DMS153 treated with DMSO at 0.1 percent for 48 hours (cell line): ENCODE results near the gene CIITA.

Experiments
- DNase-seq: peaks from one replicate; lab custom pipeline; 2025; ENCODE audit not compliant: unreplicated experiment; lab: John Stamatoyannopoulos, UW

Gene CIITA

GRCh38 chr16:10849736-10850477 is 27.1 kb upstream of the CIITA start:
- DNase-seq: no peak

DNA sequence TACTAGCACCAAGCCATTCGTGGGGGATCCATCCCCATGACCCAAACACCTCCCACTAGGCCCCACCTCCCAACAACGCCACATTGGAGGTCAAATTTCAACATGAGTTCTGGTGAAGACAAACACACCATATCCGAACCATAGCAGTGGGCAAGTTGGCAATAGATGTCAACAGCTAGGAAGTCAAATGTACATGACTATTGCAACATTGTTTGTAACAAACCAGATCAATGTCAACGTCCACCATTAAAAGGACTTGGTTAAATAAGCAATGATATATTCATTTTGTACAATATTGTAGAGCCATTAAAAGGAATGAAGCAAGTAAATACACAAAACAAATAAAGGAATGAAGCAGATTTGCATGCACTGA is 26.5 kb upstream of the CIITA start:
- no peak for DNase-seq

DNA sequence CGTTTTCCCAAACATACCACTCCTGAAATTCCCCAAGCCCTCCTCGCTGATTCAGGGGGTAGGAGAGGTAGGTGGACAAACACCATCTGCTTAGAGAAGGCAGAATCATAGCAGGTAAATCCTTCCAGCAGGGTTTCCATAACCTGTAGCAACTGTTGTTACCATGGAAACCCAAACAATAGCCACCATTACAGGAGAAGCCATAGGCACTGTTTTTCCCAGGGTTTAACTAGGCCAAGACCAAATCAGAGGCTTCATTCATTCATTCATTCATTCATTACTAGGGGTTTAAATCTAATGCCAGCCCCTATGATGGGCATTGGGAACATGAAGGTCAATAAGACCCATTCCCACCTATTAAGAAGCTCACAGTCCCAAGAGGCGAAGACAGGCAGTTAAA is 25.5 kb upstream of the CIITA start:
- DNase-seq: no peak

- DNase-seq: no peak
These were observed 24.7 kb upstream of the CIITA start for GRCh38 chr16:10852286-10852685.

DNA sequence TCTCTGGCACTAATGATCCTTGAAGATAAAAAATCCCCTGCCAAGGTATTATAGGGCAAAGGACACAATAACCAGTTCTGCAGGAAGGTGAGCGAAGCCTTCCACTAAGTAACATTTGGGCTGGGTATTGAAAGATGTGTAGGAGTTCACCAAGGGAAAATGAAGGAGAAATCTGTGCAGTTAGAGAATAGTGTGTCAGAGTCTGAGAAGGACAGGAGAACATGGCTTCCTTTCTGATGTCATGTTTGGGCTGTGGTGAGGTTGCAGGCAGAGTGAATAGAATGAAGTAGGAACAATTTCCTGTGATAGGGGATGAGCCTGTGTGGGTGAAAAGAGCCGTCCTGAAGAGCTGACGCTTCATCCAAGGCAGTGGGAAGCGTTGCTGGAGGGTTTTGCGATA is 24.1 kb upstream of the CIITA start:
- no peak for DNase-seq

GRCh38 chr16:10856042-10856441 is 21.0 kb upstream of the CIITA start:
- no peak for DNase-seq

- DNase-seq: no peak
These were observed 18.8 kb upstream of the CIITA start for GRCh38 chr16:10858203-10858602.

DNA sequence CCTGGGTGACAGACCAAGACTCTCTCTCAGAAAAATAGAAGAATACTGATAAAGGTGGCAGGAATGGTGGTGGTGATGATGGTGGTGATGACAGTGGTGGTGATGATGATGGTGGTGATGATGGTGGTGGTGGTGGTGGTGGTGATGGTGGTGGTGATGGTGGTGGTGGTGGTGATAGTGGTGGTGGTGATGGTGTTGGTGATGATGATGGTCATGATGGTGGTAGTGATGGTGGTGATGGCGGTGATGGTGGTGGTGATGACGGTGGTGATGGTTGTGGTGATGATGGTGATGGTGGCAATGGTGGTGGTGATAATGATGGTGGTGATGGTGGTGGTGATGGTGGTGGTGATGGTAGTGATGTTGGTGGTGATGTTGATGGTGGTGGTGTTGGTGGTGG is 18.0 kb upstream of the CIITA start:
- no peak for DNase-seq

GRCh38 chr16:10859658-10860057 is 17.3 kb upstream of the CIITA start:
- no peak for DNase-seq

DNA sequence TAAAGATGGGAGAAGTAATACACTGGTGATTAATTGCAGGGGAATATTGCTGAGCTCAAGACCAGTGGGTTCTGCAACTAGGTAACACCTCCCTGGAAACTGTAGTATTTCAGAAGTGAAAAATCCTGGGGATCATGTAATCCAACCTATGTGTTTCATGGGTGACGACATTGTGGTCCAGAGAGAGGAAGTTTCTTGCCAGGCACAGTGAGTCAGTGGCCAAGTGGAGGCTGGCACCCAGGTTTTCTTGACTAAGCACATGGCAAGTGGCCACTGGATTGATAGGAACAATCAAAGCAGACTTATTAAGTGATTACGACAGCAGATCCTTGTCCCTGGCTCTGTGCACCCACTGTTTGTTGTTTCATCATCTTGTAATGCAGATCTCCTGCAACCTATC is 14.6 kb upstream of the CIITA start:
- no peak for DNase-seq

- DNase-seq: no peak
These were observed 10.7 kb upstream of the CIITA start for GRCh38 chr16:10865991-10866966.

GRCh38 chr16:10867199-10867598 is 9.8 kb upstream of the CIITA start:
- no peak for DNase-seq

GRCh38 chr16:10868104-10868595 is 8.9 kb upstream of the CIITA start:
- DNase-seq: no peak

- no peak for DNase-seq
These were observed 8.2 kb upstream of the CIITA start for GRCh38 chr16:10868596-10869469.

GRCh38 chr16:10870137-10870776 is 6.7 kb upstream of the CIITA start:
- DNase-seq: no peak

DNA sequence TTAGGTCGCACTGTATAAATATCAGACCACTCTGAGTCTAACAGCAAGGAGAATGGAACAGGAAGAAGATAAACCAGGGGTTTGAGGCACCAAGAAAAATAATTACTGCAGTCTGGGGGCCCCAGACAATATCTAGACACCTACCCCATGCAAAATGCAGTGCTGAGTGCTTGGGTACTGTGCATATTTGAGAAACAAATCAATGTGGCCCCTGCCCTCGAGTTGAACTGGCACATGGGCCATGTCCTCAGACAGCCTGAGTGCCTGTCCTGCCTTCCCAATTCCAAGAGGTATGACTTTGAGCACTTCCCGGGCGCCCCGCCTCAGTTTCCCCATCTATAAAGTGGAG is 6.2 kb upstream of the CIITA start:
- no peak for DNase-seq

GRCh38 chr16:10871157-10871991 is 5.6 kb upstream of the CIITA start:
- peak; percentile 5 for DNase-seq

DNA sequence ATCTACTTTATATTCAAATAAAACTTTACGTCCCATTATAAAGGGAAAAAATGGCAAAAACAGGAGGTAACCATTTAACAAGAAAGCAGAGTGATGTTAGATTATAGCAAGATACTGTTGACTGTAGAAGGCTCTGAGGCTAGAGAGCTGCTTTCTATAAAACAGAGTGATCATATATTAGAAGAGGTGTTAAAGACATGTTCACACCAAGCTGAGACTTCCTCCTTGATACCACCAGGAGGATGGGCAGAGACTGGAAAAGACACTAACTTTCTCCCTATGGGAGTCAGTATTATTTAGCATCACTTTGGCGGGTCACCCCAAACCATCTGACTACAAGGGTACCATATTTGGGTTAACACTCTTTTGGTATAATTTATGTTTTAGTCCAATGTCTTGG is 687 bp upstream of the CIITA start:
- DNase-seq: no peak

DNA sequence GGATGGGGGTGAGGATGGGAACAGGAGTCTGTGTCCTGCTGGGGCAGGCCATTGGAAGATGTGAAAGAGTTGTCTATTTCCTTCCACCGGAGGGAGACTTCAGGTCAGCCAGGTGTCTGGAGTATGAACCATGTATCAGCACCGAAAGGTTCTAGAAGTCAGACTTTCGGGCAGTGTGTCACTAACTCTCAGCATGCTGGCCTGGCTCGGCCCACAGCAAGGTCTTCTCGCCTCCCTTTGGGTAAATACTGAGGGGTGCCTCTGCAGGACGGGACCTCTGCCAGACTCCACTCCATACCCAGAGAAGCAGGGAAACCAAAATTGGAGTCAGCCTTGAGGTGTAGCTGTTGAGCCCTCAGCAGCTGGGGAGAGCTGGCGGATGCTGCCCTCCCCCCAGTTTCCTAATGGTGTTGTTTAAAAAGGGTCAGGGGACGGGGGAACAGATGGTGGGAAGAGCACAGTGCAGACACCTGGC is 507 bp downstream of the CIITA start:
- no peak for DNase-seq

DNA sequence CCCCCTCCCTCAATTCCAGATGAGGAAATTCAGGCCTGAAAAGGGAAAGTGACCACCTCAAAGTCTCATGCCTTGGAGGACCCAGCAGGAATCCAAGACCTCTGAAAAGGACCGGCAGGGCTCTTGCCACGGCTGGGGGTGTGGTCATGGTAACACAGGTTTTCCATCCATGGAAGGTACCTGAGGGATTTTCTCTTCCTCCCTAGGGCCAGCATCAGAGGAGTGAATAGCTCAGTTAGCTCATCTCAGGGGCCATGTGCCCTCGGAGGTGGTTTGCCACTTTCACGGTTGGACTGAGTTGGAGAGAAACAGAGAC is 1.3 kb downstream of the CIITA start:
- no peak for DNase-seq
